ENCODE data around the gene VSIG10.

GRCh38 chr12:118109088-118109487 is 5.3 kb upstream of the VSIG10 start:
- TF ChIP-seq ZXDC (CRISPR knock-in tag; IDR thresholded peaks at IDR 0.05) (no peak), BORCS8-MEF2B (CRISPR knock-in tag; IDR thresholded peaks at IDR 0.05) (no peak), ZBTB26 (CRISPR knock-in tag; IDR thresholded peaks at IDR 0.05; ENCODE audit: borderline replicate concordance) (no peak), KLF16 (CRISPR knock-in tag; IDR thresholded peaks at IDR 0.05) (no peak), ESRRA (CRISPR knock-in tag; IDR thresholded peaks at IDR 0.05; ENCODE audit: low read depth) (no peak), ZNF562 (CRISPR knock-in tag; IDR thresholded peaks at IDR 0.05; ENCODE audit: borderline replicate concordance) (no peak), ZBTB7A (CRISPR knock-in tag; IDR thresholded peaks at IDR 0.05) (no peak)
